ENCODE data around the gene HELZ2. TPM values are rescaled to one million over a fixed set of nuclear protein-coding genes. Genes with fewer than 3 reads are reported as not detected.

The HELZ2 gene
- total and polyA plus RNA-seq, 2 donors (not counting 1 experiment from before 2014, with no cell fraction given): 36.3 to 52.6 TPM

DNA sequence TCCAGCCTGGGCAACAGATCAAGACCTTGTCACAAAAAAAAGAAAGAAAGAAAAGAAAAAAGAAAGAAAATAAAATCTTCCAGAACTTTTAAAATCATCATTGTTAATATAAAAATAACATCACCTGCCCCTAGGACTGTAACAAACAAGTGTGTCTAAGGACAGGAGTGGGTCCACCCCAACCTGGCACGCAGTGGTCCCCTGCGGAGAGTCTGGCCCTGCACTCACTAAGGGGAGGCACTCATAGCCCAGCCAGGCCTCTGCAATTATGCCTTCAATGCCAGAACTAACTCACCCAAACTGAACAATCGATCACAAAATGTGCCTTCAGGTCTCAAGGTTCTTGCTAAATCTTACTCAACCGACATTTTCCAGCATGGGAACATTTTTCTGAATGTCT lies 48.1 kb upstream of the HELZ2 start:
- ChIA-PET CTCF (interaction anchor here (0.7 to 1.1 kb wide), 2 partner anchors 20 to 45 kb away, joined by 3 to 5 read pairs; no protein-coding TSS in a partner anchor), POLR2A (interaction anchor here (0.7 to 1.0 kb wide), 2 partner anchors 20 to 244 kb away, joined by 5 to 12 read pairs; no protein-coding TSS in a partner anchor)
- Histone ChIP-seq H3K27ac (ENCODE audit: low read length in 2 of 2) (no peak overlapping the region), H3K4me3 (ENCODE audit: control extremely low read depth in 1 of 5, extremely low read depth in 1 of 5, insufficient read depth in 1 of 5, low read depth in 2 of 5, low read length in 4 of 5) (no peak overlapping the region), H3K79me2 (ENCODE audit: control insufficient read depth, insufficient read depth, low read length) (peaks cover 76% of the 10 kb centered on the region), H2AFZ (ENCODE audit: insufficient read depth, low read depth, low read length, poor library complexity, severe bottlenecking) (no peak overlapping the region), H4K20me1 (ENCODE audit: control insufficient read depth, insufficient read depth, low read length, poor library complexity, severe bottlenecking) (peaks cover 28% of the 10 kb centered on the region), H3K9ac (ENCODE audit: low read length) (no peak overlapping the region), H3K9me3 (ENCODE audit: control extremely low read depth in 1 of 3, control insufficient read depth in 2 of 3, insufficient read depth in 1 of 3, low read length in 2 of 3) (no peaks in the 10 kb centered on the region), H3K36me3 (replicated peaks in 1 of 2; ENCODE audit: control extremely low read depth in 1 of 2, control insufficient read depth in 1 of 2, extremely low read depth in 1 of 2, insufficient read depth in 2 of 2, low read length in 1 of 2) (peaks cover 0 to 22% of the 10 kb centered on the region in 2 experiments), H3K4me2 (replicated peaks; ENCODE audit: low read depth, low read length, poor library complexity, severe bottlenecking) (no peak overlapping the region), H3K27me3 (replicated peaks in 1 of 4; ENCODE audit: control extremely low read depth in 1 of 4, control insufficient read depth in 3 of 4, insufficient read depth in 4 of 4, low read length in 3 of 4) (no peaks in the 10 kb centered on the region), H3K4me1 (ENCODE audit: control insufficient read depth in 2 of 2, insufficient read depth in 2 of 2, low read length in 2 of 2) (peaks cover 3 to 13% of the 10 kb centered on the region in 2 donors)
- Mint-ChIP-seq H3K4me3 (no peak overlapping the region), H3K27me3 (no peaks in the 10 kb centered on the region), H3K4me1 (peaks cover 14% of the 10 kb centered on the region), H3K9me3 (ENCODE audit: insufficient read depth) (no peaks in the 10 kb centered on the region), H3K27ac (no peak overlapping the region)
- TF ChIP-seq EZH2 (IDR thresholded peaks at IDR 0.05; ENCODE audit: borderline replicate concordance, insufficient read depth, low read depth, low read length, poor library complexity, severe bottlenecking): no peak
- TF ChIP-seq, protein P1, sequence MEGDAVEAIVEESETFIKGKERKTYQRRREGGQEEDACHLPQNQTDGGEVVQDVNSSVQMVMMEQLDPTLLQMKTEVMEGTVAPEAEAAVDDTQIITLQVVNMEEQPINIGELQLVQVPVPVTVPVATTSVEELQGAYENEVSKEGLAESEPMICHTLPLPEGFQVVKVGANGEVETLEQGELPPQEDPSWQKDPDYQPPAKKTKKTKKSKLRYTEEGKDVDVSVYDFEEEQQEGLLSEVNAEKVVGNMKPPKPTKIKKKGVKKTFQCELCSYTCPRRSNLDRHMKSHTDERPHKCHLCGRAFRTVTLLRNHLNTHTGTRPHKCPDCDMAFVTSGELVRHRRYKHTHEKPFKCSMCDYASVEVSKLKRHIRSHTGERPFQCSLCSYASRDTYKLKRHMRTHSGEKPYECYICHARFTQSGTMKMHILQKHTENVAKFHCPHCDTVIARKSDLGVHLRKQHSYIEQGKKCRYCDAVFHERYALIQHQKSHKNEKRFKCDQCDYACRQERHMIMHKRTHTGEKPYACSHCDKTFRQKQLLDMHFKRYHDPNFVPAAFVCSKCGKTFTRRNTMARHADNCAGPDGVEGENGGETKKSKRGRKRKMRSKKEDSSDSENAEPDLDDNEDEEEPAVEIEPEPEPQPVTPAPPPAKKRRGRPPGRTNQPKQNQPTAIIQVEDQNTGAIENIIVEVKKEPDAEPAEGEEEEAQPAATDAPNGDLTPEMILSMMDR (IDR thresholded peaks at IDR 0.05): no peak
- ATAC-seq (ENCODE audit: low read depth) (no peak), DNase-seq (no peak)
- 93% methylated on average over 2 of the region's 4 CpGs for WGBS (ENCODE audit: insufficient coverage)
- intact Hi-C loops (cut with micrococcal nuclease): no loop called here

DNA sequence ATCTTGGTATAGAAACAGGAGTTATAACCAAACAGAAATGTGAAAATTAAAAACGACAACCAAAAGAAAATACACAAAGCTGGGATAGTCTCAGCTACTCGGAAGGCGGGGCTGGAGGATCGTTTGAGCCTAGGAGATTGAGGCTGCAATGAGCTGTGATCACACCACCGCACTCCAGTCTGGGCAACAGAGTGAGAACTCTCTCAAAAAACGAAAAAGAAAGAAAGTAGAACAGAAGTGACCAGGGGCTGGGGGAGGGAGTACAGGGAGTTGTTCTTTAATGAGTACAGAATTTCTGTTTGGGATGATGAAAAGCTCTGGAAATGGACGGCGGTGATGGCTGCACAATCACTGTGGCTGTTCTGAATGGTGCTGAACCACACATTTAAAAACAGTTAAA lies 47.0 kb upstream of the HELZ2 start:
- H3K9me3 ChIP-seq (ENCODE audit: control extremely low read depth in 1 of 3, control insufficient read depth in 2 of 3, insufficient read depth in 1 of 3, low read length in 2 of 3): no peaks in the 10 kb centered on the region
- Mint-ChIP-seq H3K4me1 (peaks cover 17% of the 10 kb centered on the region), H3K4me3 (no peak overlapping the region), H3K9me3 (ENCODE audit: insufficient read depth) (no peaks in the 10 kb centered on the region), H3K27ac (no peak overlapping the region), H3K27me3 (no peaks in the 10 kb centered on the region)
- 91% methylated on average over 7 of the region's 8 CpGs for WGBS (ENCODE audit: insufficient coverage)
- peaks cover 0 to 30% of the 10 kb centered on the region in 2 experiments for H3K36me3 ChIP-seq (replicated peaks in 1 of 2; ENCODE audit: control extremely low read depth in 1 of 2, control insufficient read depth in 1 of 2, extremely low read depth in 1 of 2, insufficient read depth in 2 of 2, low read length in 1 of 2)
- H3K4me2 ChIP-seq (replicated peaks; ENCODE audit: low read depth, low read length, poor library complexity, severe bottlenecking): no peak overlapping the region
- peaks cover 28% of the 10 kb centered on the region for H4K20me1 ChIP-seq (ENCODE audit: control insufficient read depth, insufficient read depth, low read length, poor library complexity, severe bottlenecking)
- no peak for TF ChIP-seq EZH2 (IDR thresholded peaks at IDR 0.05; ENCODE audit: borderline replicate concordance, insufficient read depth, low read depth, low read length, poor library complexity, severe bottlenecking)
- TF ChIP-seq, protein P1 (IDR thresholded peaks at IDR 0.05): no peak
- H3K4me1 ChIP-seq (ENCODE audit: control insufficient read depth in 2 of 2, insufficient read depth in 2 of 2, low read length in 2 of 2): peaks cover 3 to 14% of the 10 kb centered on the region in 2 donors
- POLR2A ChIA-PET: interaction anchor here (0.7 kb wide), 1 partner anchor 14 kb away, joined by 3 read pairs; no protein-coding TSS in a partner anchor
- no peak overlapping the region for H3K4me3 ChIP-seq (ENCODE audit: control extremely low read depth in 1 of 5, extremely low read depth in 1 of 5, insufficient read depth in 1 of 5, low read depth in 2 of 5, low read length in 4 of 5)
- no peak overlapping the region for H2AFZ ChIP-seq (ENCODE audit: insufficient read depth, low read depth, low read length, poor library complexity, severe bottlenecking)
- ATAC-seq (ENCODE audit: low read depth) (no peak), DNase-seq (no peak)
- intact Hi-C loops (cut with micrococcal nuclease): no loop called here
- no peaks in the 10 kb centered on the region for H3K27me3 ChIP-seq (replicated peaks in 1 of 4; ENCODE audit: control extremely low read depth in 1 of 4, control insufficient read depth in 3 of 4, insufficient read depth in 4 of 4, low read length in 3 of 4)
- no peak overlapping the region for H3K9ac ChIP-seq (ENCODE audit: low read length)
- H3K79me2 ChIP-seq (ENCODE audit: control insufficient read depth, insufficient read depth, low read length): peaks cover 79% of the 10 kb centered on the region
- CTCF ChIA-PET: no interaction called here
- H3K27ac ChIP-seq (ENCODE audit: low read length in 2 of 2): no peak overlapping the region
